HL-60 (cell line): ENCODE results near the gene PROK1.
"Not testable (repeated sequence)": the region's sequence is repeated elsewhere in the genome, so short reads cannot be mapped to it uniquely, and the experiment has no call there.

Experiments used
- DNase-seq, 2 experiments: peaks; one replicate each; pipeline ENCODE4 v3.0.0-alpha.2; 2010 to 2020; ENCODE audit warnings: low read depth in 1 of 2, low spot score in 1 of 2
- H3K27ac ChIP-seq: fragments of 250-450 bp; sonication (Bioruptor Pico); replicated peaks from 2 replicates; pipeline ENCODE4 v1.5.1; 2020; ENCODE audit warnings: mild to moderate bottlenecking, moderate library complexity
- H3K27me3 ChIP-seq: fragments of 250-450 bp; sonication (Bioruptor Pico); 2 replicates; pipeline ENCODE4 v1.5.1; 2021; ENCODE audit warnings: mild to moderate bottlenecking, moderate library complexity; ENCODE audit not compliant: insufficient read depth, poor library complexity, severe bottlenecking
- H3K4me3 ChIP-seq: replicated peaks from 2 replicates; pipeline ENCODE4 v1.5.1; 2011; ENCODE audit warnings: mild to moderate bottlenecking, control low read depth, low read length; ENCODE audit not compliant: insufficient read depth
- GABPA ChIP-seq: IDR thresholded peaks from 2 replicates; pipeline ENCODE4 v1.6.1; 2012; ENCODE audit warnings: low read depth
- POLR2AphosphoS5 ChIP-seq: IDR thresholded peaks from 2 replicates; pipeline ENCODE4 v1.6.1; 2012; ENCODE audit warnings: low read depth
- SPI1 ChIP-seq: IDR thresholded peaks from 2 replicates; pipeline ENCODE4 v1.6.1; 2012; ENCODE audit warnings: low read depth, mild to moderate bottlenecking, borderline replicate concordance
- TF ChIP-seq, protein P1 (sequence below): IDR thresholded peaks from one replicate; pipeline ENCODE4 v1.5.1; 2011; ENCODE audit warnings: low read length, control low read depth, inconsistent platforms; ENCODE audit not compliant: insufficient read depth
- TF ChIP-seq, protein P2 (sequence below): IDR thresholded peaks from 2 replicates; pipeline ENCODE4 v1.6.1; 2012; ENCODE audit warnings: low read depth; ENCODE audit not compliant: insufficient replicate concordance

The PROK1 gene

GRCh38 chr1:110436635-110437034, 14.3 kb upstream of the PROK1 start:
- H3K4me3 ChIP-seq, result no peak overlapping the region
- no peak for DNase-seq
- no peak overlapping the region for H3K27ac ChIP-seq
- TF ChIP-seq GABPA, result no peak
- TF ChIP-seq POLR2AphosphoS5, result no peak
- TF ChIP-seq, protein P1, sequence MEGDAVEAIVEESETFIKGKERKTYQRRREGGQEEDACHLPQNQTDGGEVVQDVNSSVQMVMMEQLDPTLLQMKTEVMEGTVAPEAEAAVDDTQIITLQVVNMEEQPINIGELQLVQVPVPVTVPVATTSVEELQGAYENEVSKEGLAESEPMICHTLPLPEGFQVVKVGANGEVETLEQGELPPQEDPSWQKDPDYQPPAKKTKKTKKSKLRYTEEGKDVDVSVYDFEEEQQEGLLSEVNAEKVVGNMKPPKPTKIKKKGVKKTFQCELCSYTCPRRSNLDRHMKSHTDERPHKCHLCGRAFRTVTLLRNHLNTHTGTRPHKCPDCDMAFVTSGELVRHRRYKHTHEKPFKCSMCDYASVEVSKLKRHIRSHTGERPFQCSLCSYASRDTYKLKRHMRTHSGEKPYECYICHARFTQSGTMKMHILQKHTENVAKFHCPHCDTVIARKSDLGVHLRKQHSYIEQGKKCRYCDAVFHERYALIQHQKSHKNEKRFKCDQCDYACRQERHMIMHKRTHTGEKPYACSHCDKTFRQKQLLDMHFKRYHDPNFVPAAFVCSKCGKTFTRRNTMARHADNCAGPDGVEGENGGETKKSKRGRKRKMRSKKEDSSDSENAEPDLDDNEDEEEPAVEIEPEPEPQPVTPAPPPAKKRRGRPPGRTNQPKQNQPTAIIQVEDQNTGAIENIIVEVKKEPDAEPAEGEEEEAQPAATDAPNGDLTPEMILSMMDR, result no peak
- TF ChIP-seq SPI1, result no peak
- TF ChIP-seq, protein P2, sequence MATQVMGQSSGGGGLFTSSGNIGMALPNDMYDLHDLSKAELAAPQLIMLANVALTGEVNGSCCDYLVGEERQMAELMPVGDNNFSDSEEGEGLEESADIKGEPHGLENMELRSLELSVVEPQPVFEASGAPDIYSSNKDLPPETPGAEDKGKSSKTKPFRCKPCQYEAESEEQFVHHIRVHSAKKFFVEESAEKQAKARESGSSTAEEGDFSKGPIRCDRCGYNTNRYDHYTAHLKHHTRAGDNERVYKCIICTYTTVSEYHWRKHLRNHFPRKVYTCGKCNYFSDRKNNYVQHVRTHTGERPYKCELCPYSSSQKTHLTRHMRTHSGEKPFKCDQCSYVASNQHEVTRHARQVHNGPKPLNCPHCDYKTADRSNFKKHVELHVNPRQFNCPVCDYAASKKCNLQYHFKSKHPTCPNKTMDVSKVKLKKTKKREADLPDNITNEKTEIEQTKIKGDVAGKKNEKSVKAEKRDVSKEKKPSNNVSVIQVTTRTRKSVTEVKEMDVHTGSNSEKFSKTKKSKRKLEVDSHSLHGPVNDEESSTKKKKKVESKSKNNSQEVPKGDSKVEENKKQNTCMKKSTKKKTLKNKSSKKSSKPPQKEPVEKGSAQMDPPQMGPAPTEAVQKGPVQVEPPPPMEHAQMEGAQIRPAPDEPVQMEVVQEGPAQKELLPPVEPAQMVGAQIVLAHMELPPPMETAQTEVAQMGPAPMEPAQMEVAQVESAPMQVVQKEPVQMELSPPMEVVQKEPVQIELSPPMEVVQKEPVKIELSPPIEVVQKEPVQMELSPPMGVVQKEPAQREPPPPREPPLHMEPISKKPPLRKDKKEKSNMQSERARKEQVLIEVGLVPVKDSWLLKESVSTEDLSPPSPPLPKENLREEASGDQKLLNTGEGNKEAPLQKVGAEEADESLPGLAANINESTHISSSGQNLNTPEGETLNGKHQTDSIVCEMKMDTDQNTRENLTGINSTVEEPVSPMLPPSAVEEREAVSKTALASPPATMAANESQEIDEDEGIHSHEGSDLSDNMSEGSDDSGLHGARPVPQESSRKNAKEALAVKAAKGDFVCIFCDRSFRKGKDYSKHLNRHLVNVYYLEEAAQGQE, result no peak
- no peaks in the 10 kb centered on the region for H3K27me3 ChIP-seq

DNA sequence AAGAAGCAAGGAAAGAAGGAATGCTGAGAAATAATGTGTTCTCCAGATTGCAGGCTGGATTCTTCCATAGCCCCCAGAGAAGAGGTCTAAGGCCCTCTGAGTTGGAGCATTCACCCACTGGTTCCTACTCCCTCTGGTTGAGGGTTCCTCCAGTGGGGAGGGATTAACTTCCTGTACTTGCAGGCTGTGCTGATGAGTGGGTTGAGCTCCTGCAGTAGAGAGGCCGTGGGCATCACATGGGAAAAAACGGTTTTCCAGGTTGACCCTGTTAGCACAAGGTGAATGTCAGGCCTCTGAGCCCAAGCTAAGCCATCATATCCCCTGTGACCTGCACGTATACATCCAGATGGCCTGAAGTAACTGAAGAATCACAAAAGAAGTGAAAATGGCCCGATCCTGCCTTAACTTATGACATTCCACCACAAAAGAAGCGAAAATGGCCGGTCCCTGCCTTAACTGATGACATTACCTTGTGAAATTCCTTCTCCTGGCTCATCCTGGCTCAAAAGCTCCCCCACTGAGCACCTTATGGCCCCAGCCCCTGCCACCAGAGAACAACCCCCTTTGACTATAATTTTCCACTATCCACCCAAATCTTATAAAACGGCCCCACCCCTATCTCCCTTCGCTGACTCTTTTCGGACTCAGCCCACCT, 13.2 kb upstream of the PROK1 start:
- H3K4me3 ChIP-seq, H3K27ac ChIP-seq, H3K27me3 ChIP-seq, DNase-seq: not testable (repeated sequence)

DNA sequence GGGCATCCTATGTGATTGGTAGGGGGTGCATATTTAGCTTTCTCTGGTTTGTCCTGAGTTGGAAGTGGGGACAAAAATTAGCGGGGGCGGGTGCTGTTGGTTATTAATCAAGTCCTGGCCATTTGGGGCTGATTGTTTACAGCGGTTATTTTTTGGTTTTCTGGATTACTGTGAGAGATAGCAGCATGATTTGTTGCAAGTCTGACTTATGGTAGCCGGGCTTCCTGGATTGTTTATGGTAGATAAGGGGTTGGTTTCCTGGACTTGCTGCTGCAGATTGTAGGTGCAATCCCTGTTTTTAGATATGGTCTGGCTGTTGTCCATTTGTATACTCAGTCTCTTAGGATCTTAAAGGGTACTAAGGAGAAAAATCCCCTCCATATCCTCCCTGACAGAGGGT, 12.1 kb upstream of the PROK1 start:
- no peak for TF ChIP-seq GABPA
- TF ChIP-seq, protein P1, result no peak
- TF ChIP-seq POLR2AphosphoS5, result no peak
- TF ChIP-seq, protein P2, result no peak
- no peak for TF ChIP-seq SPI1
- no peak overlapping the region for H3K4me3 ChIP-seq
- no peak overlapping the region for H3K27ac ChIP-seq
- no peak for DNase-seq
- H3K27me3 ChIP-seq, result no peaks in the 10 kb centered on the region

GRCh38 chr1:110439873-110440272, 11.1 kb upstream of the PROK1 start:
- not testable (repeated sequence) for H3K4me3 ChIP-seq, H3K27ac ChIP-seq, H3K27me3 ChIP-seq, DNase-seq

DNA sequence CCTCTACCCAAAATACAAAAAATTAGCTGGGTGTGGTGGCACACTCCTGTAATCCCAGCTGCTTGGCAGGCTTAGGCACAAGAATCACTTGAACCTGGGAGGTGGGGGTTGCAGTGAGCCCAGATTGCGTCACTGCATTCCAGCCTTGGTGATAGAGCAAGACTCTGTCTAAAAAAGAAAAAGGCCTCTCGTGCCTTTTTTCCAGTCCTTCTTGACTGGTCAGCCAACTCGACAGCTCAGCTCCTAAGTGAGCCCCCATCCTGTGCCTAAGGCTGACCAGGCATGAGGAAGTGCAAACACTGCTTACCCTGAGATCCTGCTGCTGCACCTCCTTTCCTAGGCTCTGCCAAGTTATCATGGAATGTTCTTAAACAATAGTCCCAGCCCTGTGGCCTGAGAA, 10.1 kb upstream of the PROK1 start:
- Histone ChIP-seq H3K27me3 (no peaks in the 10 kb centered on the region), H3K4me3 (no peak overlapping the region), H3K27ac (no peak overlapping the region)
- TF ChIP-seq POLR2AphosphoS5 (no peak), SPI1 (no peak), GABPA (no peak)
- TF ChIP-seq, protein P1, result no peak
- TF ChIP-seq, protein P2, result no peak
- DNase-seq, result no peak
